ENCODE results near the gene USP47. TPM values are rescaled to one million over a fixed set of nuclear protein-coding genes. Genes with fewer than 3 reads are reported as not detected.
A peak's percentile ranks its signal among the peaks of the same experiment; 100 is the strongest.

The USP47 gene
- total and polyA plus RNA-seq, 2 of the 8 experiments (the other 6 are each of a cell fraction or from before 2014, with no cell fraction given), result 4.2 to 21.3 TPM

GRCh38 chr11:11985016-11985715 is 143.4 kb downstream of the USP47 start:
- no peak overlapping the region for H3K4ac ChIP-seq (replicated peaks; ENCODE audit: insufficient read length, low read depth, low read length)
- no peak overlapping the region for H4K5ac ChIP-seq (ENCODE audit: insufficient read length, low read depth, low read length)
- no peak overlapping the region for H2BK20ac ChIP-seq (ENCODE audit: low read length)
- POLR2A ChIA-PET (ENCODE audit: partially characterized antibody), result interaction anchor here (1.0 kb wide), 1 partner anchor 72 kb away, joined by 3 read pairs; no protein-coding TSS in a partner anchor
- no peaks in the 10 kb centered on the region for H4K20me1 ChIP-seq (replicated peaks in 1 of 2; ENCODE audit: control insufficient read depth in 1 of 2, insufficient read depth in 2 of 2, low read length in 2 of 2)
- no peak overlapping the region for H2BK15ac ChIP-seq (ENCODE audit: low read length)
- DNase-seq (ENCODE audit: low read depth in 1 of 2, low spot score in 2 of 2) (no peak), FAIRE-seq (no peak)
- H3K27me3 ChIP-seq (replicated peaks in 1 of 4; ENCODE audit: control insufficient read depth in 3 of 4, extremely low read depth in 1 of 4, insufficient read depth in 3 of 4, low read length in 3 of 4), result no peaks in the 10 kb centered on the region
- no peaks in the 10 kb centered on the region for H3K23me2 ChIP-seq (ENCODE audit: low read depth, low read length)
- TF ChIP-seq KDM1A (IDR thresholded peaks at IDR 0.05; ENCODE audit: borderline replicate concordance, low read length) (peak; percentile 48; the same call in 1 of the 2 replicates), CEBPB (IDR thresholded peaks at IDR 0.05; ENCODE audit: low read depth, low read length) (no peak)
- no peak overlapping the region for H2BK120ac ChIP-seq (replicated peaks; ENCODE audit: low read depth, low read length)
- no peak overlapping the region for H3K56ac ChIP-seq (replicated peaks; ENCODE audit: insufficient read length, low read depth, low read length)
- no peak overlapping the region for H2BK12ac ChIP-seq (ENCODE audit: low read depth, low read length)
- H3K9ac ChIP-seq (replicated peaks in 1 of 4; ENCODE audit: extremely low read depth in 1 of 4, low read depth in 3 of 4, low read length in 3 of 4), result no peak overlapping the region
- WGBS, 2 experiments (ENCODE audit: extremely low coverage in 1 of 2, insufficient coverage in 1 of 2, insufficient read length in 1 of 2, insufficient replicate concordance in 2 of 2, low coverage in 1 of 2, low lambda C conversion rate in 2 of 2, missing lambda C conversion rate in 1 of 2), result 95% methylated on average over 6 of the region's 8 CpGs; no CpG with 5 or more reads in 1 of the 2 experiments
- no peaks in the 10 kb centered on the region for H3K36me3 ChIP-seq (ENCODE audit: control insufficient read depth in 2 of 4, insufficient read depth in 4 of 4, low read length in 3 of 4)
- peaks cover 0 to 7% (median 1%) of the 10 kb centered on the region in 4 experiments; a peak in 3 of 7 replicates for H3K4me1 ChIP-seq (replicated peaks in 1 of 4; ENCODE audit: control insufficient read depth in 3 of 4, insufficient read depth in 4 of 4, low read length in 3 of 4)
- no peak overlapping the region for H3K27ac ChIP-seq (ENCODE audit: low read depth, low read length)
- no peak overlapping the region for H4K8ac ChIP-seq (ENCODE audit: extremely low read depth, insufficient read depth, low read length)
- H3K79me1 ChIP-seq (ENCODE audit: low read depth, low read length), result no peaks in the 10 kb centered on the region
- H3K4me2 ChIP-seq (ENCODE audit: insufficient read depth in 1 of 2, low read depth in 2 of 2, low read length in 2 of 2), result no peak overlapping the region
- H2AK5ac ChIP-seq (ENCODE audit: low read depth, low read length), result no peak overlapping the region
- no peak overlapping the region for H3K4me3 ChIP-seq (ENCODE audit: extremely low read depth in 1 of 4, insufficient read depth in 2 of 4, low read depth in 3 of 4, low read length in 4 of 4)
- H3K9me3 ChIP-seq (ENCODE audit: insufficient read depth in 2 of 2, low read depth in 1 of 2, low read length in 1 of 2), result no peaks in the 10 kb centered on the region
- H4K91ac ChIP-seq (replicated peaks; ENCODE audit: insufficient read length, low read length), result no peak overlapping the region
- H3K14ac ChIP-seq (ENCODE audit: insufficient read length), result no peak overlapping the region
- H2BK5ac ChIP-seq (ENCODE audit: low read depth, low read length), result no peak overlapping the region
- no peak overlapping the region for H3K23ac ChIP-seq (ENCODE audit: insufficient read length)
- no peak overlapping the region for H2AFZ ChIP-seq (ENCODE audit: low read length)
- no peaks in the 10 kb centered on the region for H3K79me2 ChIP-seq (ENCODE audit: control insufficient read depth in 1 of 2, insufficient read depth in 2 of 2, low read length in 2 of 2)
- CTCF ChIA-PET (ENCODE audit: partially characterized antibody), result interaction anchor here (0.7 to 1.9 kb wide), 5 partner anchors 8 to 59 kb away, joined by 3 to 5 read pairs (median 3); no protein-coding TSS in a partner anchor
- no peak overlapping the region for H3K18ac ChIP-seq (ENCODE audit: extremely low read depth, low read length)
